ENCODE measurements around the gene RGPD4.

RGPD4 gene

DNA sequence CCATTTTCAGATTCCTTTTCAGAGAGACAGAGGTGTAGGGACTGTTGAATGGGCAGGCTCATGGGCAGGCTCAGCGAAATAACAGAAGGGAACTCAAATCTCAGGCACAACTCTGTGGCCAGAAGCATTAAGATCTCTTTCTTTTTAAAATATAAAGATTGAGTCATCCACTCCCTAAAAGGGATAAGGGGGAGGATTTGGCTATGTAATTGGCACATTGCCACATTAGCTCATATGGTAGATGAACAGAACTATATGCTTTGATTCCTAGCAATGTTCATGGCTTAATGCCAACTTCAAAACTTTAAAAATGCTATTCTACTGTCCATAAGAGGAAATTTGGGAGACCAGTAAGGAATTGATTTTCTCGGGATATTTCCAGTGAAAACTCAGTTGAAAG, 105.8 kb downstream of the RGPD4 start:
- TF ChIP-seq EZH2phosphoT487 (IDR thresholded peaks at IDR 0.05; ENCODE audit: low read length) = no peak
- TF ChIP-seq, protein P1, sequence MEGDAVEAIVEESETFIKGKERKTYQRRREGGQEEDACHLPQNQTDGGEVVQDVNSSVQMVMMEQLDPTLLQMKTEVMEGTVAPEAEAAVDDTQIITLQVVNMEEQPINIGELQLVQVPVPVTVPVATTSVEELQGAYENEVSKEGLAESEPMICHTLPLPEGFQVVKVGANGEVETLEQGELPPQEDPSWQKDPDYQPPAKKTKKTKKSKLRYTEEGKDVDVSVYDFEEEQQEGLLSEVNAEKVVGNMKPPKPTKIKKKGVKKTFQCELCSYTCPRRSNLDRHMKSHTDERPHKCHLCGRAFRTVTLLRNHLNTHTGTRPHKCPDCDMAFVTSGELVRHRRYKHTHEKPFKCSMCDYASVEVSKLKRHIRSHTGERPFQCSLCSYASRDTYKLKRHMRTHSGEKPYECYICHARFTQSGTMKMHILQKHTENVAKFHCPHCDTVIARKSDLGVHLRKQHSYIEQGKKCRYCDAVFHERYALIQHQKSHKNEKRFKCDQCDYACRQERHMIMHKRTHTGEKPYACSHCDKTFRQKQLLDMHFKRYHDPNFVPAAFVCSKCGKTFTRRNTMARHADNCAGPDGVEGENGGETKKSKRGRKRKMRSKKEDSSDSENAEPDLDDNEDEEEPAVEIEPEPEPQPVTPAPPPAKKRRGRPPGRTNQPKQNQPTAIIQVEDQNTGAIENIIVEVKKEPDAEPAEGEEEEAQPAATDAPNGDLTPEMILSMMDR (IDR thresholded peaks at IDR 0.05; ENCODE audit: low read length) = no peak
- TF ChIP-seq EZH2 (optimal IDR thresholded peaks at IDR 0.05; ENCODE audit: low read depth, low read length) = no peak
- Histone ChIP-seq H2AFZ (ENCODE audit: low read length) (no peak overlapping the region), H3K4me1 (ENCODE audit: low read length) (no peaks in the 10 kb centered on the region), H3K36me3 (replicated peaks; ENCODE audit: insufficient read depth, low read length) (no peaks in the 10 kb centered on the region), H3K79me2 (ENCODE audit: low read length) (no peaks in the 10 kb centered on the region), H3K9me2 (replicated peaks; ENCODE audit: insufficient read depth, low read length) (no peaks in the 10 kb centered on the region), H3F3A (ENCODE audit: insufficient read depth, low read length) (no peaks in the 10 kb centered on the region), H3K9me3 (replicated peaks; ENCODE audit: insufficient read depth, low read length) (no peaks in the 10 kb centered on the region), H3K27ac (ENCODE audit: low read length) (no peak overlapping the region), H3K4me2 (ENCODE audit: low read depth, low read length) (no peak overlapping the region), H3K27me3 (replicated peaks; ENCODE audit: insufficient read depth, low read length) (no peaks in the 10 kb centered on the region), H3K4me3 (ENCODE audit: low read length) (no peak overlapping the region), H3K9ac (ENCODE audit: low read length) (no peak overlapping the region), H4K20me1 (ENCODE audit: insufficient read depth, low read length) (no peaks in the 10 kb centered on the region)
- no peak for DNase-seq

DNA sequence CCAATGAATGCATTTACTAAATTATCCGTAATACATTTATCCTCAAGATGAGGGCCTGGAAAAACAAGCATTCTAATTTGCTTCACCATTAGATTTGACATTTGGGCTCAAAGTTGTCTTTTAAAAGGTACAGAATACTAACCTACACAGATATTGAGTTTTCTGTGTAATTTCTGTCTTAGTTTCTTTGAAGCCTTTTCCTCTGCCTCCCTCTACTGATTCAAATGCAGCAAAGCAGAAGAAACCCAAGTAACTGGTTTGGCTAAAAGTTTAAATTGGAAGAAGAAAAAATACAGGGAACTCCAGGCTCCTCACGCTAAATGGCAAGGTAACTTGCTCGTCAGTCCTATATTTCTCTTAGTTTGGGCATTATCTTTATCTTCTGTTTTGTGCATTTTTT, 106.3 kb downstream of the RGPD4 start:
- Histone ChIP-seq H3K27me3 (replicated peaks; ENCODE audit: insufficient read depth, low read length) (no peaks in the 10 kb centered on the region), H3K36me3 (replicated peaks; ENCODE audit: insufficient read depth, low read length) (no peaks in the 10 kb centered on the region), H2AFZ (ENCODE audit: low read length) (no peak overlapping the region), H3K4me2 (ENCODE audit: low read depth, low read length) (no peak overlapping the region), H3K4me1 (ENCODE audit: low read length) (no peaks in the 10 kb centered on the region), H4K20me1 (ENCODE audit: insufficient read depth, low read length) (no peaks in the 10 kb centered on the region), H3K79me2 (ENCODE audit: low read length) (no peaks in the 10 kb centered on the region), H3K4me3 (ENCODE audit: low read length) (no peak overlapping the region), H3K9me3 (replicated peaks; ENCODE audit: insufficient read depth, low read length) (no peaks in the 10 kb centered on the region), H3F3A (ENCODE audit: insufficient read depth, low read length) (no peaks in the 10 kb centered on the region), H3K9me2 (replicated peaks; ENCODE audit: insufficient read depth, low read length) (no peaks in the 10 kb centered on the region), H3K27ac (ENCODE audit: low read length) (no peak overlapping the region), H3K9ac (ENCODE audit: low read length) (no peak overlapping the region)
- DNase-seq = peak; percentile 30
- TF ChIP-seq, protein P1 (IDR thresholded peaks at IDR 0.05; ENCODE audit: low read length) = peak; percentile 55
- no peak for TF ChIP-seq EZH2 (optimal IDR thresholded peaks at IDR 0.05; ENCODE audit: low read depth, low read length)

DNA sequence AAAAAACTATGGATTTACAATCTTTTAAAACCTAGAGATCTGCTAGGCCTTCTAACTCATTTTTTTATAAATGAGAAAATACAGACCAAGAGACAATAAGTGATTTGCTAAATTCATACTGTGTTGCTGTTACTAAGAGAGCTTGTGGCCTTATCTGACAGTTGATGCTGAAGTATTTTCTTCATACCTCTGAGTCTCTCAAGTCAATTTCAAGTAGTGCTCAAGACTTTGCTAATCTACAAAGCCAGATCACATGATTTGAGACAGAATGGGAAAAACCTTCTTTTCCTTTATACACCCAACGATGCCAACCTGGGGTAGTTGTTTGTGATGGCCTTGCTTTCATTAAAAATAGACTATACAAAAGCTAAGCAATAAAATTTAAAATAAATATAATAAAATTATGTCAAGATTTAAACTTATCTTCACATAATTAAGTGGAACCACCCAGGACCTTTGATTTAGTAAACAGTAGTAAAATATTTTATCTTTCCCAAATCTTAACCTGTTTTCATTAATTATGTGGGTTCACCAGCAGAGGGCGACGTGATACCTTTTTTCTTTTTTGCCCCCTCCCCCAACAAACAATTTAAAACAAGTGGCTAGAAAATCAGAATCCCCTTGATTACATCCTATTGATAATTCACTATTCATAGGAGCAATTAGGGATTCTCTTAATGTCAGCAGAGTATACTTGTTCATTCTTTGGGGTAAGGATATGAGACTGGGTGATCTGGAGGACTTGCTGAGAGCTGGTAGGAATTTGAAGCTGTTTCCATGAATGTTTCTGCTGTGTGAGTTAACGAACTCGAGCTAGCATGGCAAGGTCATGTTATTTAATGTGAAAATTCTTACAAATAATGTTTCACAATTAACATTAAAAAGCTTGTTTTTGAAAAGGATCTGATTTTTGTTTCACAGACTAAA, 110.0 kb downstream of the RGPD4 start:
- H3K9me3 ChIP-seq (replicated peaks; ENCODE audit: insufficient read depth, low read length) = no peaks in the 10 kb centered on the region
- peak; percentile 30 for DNase-seq
- H3K36me3 ChIP-seq (replicated peaks; ENCODE audit: insufficient read depth, low read length) = no peaks in the 10 kb centered on the region
- TF ChIP-seq, protein P1 (IDR thresholded peaks at IDR 0.05; ENCODE audit: low read length) = peak; percentile 53
- TF ChIP-seq EZH2 (optimal IDR thresholded peaks at IDR 0.05; ENCODE audit: low read depth, low read length) = no peak
- H3K4me3 ChIP-seq (ENCODE audit: low read length) = no peak overlapping the region
- no peaks in the 10 kb centered on the region for H3F3A ChIP-seq (ENCODE audit: insufficient read depth, low read length)
- H3K4me1 ChIP-seq (ENCODE audit: low read length) = no peaks in the 10 kb centered on the region
- H3K27me3 ChIP-seq (replicated peaks; ENCODE audit: insufficient read depth, low read length) = no peaks in the 10 kb centered on the region
- H3K4me2 ChIP-seq (ENCODE audit: low read depth, low read length) = no peak overlapping the region
- no peaks in the 10 kb centered on the region for H3K9me2 ChIP-seq (replicated peaks; ENCODE audit: insufficient read depth, low read length)
- H3K79me2 ChIP-seq (ENCODE audit: low read length) = no peaks in the 10 kb centered on the region
- no peaks in the 10 kb centered on the region for H4K20me1 ChIP-seq (ENCODE audit: insufficient read depth, low read length)
- H3K27ac ChIP-seq (ENCODE audit: low read length) = no peak overlapping the region
- H2AFZ ChIP-seq (ENCODE audit: low read length) = no peak overlapping the region
- H3K9ac ChIP-seq (ENCODE audit: low read length) = no peak overlapping the region
